ENCODE measurements around the gene DAPK2. TPM values are rescaled to one million over a fixed set of nuclear protein-coding genes. Genes with fewer than 3 reads are reported as not detected.

DAPK2 gene
- total RNA-seq, 1 donor from 2014 or later, result 9.0 TPM

- no peak for DNase-seq (ENCODE audit: low spot score)
These were observed 150.5 kb downstream of the DAPK2 start for GRCh38 chr15:63895787-63896218.

DNA sequence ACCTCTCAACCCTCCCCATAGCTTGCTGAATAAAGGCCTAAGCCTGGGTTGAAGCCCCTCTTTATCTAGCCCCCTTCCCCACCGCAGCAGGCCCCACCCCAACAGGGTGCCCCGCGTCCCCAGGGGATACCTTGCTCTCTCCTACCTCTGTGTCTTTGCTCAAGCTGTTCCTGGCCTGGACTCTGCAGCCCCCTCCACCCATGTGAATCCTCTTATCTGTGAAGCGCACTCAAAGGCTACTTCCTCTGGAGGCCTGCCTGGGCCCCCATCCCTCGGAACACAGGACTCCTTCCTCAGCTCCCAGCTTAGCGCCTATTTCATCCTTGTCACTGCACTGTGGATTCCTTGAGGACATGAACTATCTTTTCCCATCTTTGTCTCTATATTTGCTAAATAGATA, 151.1 kb downstream of the DAPK2 start:
- DNase-seq (ENCODE audit: low spot score), result no peak

DNA sequence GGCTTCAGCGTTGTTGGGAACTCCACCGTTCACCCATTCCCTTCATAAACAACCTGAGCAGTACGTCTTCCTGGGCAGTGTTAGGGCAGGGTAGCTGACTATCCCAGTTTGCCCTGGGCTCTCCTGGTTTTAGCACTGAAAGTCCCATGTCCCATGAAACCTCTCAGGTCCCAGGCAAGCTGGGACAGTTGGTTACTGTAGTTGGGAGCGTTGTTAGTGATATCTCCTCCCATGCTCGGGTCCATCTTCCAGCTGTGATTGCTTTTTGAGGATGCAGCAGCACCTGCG, 151.7 kb downstream of the DAPK2 start:
- no peak for DNase-seq (ENCODE audit: low spot score)

- no peak for DNase-seq (ENCODE audit: low spot score)
These were observed 152.2 kb downstream of the DAPK2 start for GRCh38 chr15:63893866-63894661.

DNA sequence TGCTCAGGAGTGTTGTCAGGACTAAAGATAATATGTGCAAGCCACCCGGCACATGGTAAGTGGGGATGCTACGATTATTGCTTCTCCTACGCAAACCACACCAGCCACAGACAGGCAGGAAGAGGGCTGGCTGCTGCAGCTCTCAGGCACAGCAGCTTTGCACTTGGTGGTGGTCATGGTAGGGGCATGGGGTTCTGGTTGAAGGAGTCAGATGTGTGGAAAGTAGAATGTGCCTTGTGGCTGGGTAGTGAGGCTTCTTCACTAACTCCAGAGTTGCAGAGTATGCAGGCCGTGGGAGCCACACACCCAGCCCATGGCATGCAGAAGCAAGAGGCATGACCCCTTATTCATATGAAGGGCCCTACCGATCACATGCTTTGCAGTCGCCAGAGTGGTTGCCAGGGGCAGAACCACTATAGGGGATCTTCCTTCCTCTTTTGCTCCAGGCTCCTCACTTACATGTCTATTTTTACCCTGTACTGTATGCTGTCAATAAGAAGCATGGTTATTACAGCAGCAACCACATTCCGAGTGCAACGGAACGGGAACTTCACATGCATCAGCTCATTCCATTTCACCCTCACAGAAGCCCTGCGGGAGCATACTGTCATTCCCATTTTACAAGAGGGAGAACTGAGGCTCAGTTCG, 153.4 kb downstream of the DAPK2 start:
- no peak for DNase-seq (ENCODE audit: low spot score)

GRCh38 chr15:63891768-63892133, 154.5 kb downstream of the DAPK2 start:
- DNase-seq (ENCODE audit: low spot score), result no peak

- peak; percentile 74 for DNase-seq (ENCODE audit: low spot score)
These were observed 155.1 kb downstream of the DAPK2 start for GRCh38 chr15:63891079-63891767.

DNA sequence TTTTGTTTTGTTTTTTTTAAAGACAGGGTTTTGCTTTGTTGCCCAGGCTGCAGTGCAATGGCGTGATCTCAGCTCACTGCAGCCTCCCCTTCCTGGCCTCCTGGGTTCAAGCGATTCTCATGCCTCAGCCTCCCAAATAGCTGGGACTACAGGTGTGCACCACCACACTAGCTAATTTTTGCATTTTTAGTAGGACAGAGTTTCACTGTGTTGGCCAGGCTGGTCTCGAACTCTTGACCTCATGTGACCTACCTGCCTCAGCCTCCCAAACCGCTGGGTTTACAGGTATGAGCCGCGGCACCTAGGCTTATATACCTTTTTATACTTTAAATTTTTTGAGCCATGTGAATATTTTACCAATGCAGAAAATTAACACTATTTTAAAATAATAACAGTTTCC, 155.7 kb downstream of the DAPK2 start:
- DNase-seq (ENCODE audit: low spot score), result no peak

GRCh38 chr15:63889831-63890230, 156.5 kb downstream of the DAPK2 start:
- DNase-seq (ENCODE audit: low spot score), result no peak

GRCh38 chr15:63888823-63889222, 157.5 kb downstream of the DAPK2 start:
- no peak for DNase-seq (ENCODE audit: low spot score)

DNA sequence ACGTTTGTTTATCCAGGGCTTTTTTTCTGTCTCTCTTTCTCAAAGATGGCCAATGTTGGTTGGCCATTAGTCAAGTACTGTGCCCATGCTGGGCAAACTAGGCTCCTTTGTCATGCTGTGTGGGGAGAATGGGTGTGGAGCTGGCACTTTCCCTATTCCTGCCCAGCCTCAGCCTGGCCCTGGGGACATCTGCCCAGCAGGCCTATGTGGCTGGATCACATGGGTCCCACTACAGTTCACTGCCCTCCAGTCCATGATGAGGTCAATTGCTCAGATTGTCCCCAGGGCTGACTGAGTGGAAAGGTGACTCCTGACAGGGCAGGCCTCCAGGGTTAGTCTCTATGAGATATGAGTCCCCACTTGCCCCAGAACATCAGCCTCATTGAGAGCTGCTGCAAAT, 158.1 kb downstream of the DAPK2 start:
- DNase-seq (ENCODE audit: low spot score), result no peak

- DNase-seq (ENCODE audit: low spot score), result no peak
These were observed 158.7 kb downstream of the DAPK2 start for GRCh38 chr15:63887630-63888029.

DNA sequence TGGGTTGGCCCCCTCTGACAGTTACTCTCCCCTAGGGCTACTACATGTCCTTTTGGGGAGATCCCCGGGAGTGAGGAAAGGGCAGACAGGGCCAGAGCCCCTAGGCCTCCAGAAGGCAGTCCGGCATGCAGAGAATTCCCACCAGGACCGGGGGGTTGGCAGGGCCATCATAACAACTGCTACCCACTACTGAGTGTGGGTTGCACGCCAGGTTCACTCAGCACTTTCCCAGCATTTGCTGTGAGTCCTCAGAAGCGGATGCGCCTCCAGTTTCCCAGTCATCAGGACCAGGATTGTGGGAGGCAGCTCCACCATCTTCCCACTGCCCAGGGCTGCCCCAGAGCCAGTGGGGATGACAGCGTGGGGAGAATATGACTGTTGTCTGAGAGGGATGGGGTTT, 161.3 kb downstream of the DAPK2 start:
- DNase-seq (ENCODE audit: low spot score), result no peak

DNA sequence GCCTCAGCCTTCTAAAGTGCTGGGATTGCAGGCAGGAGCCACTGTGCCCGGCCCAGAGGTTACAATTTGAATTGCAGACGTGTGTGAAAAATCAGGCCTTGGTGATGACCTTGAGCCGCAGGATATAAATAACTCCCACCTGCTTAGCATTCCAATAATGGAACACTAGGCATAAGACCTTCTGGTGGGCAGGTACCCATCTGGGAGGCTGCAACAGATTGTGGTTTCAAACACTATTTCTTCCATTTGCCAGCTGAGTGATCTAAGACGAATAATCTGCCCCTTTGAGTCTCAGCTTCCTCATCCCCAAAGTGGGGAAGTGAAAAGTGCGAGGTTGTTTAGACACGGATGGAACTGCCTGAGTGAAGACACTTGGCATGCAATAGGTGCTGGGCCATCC, 164.9 kb downstream of the DAPK2 start:
- DNase-seq (ENCODE audit: low spot score), result no peak

- no peak for DNase-seq (ENCODE audit: low spot score)
These were observed 165.5 kb downstream of the DAPK2 start for GRCh38 chr15:63880744-63881143.

GRCh38 chr15:63879995-63880394, 166.3 kb downstream of the DAPK2 start:
- DNase-seq (ENCODE audit: low spot score), result no peak

DNA sequence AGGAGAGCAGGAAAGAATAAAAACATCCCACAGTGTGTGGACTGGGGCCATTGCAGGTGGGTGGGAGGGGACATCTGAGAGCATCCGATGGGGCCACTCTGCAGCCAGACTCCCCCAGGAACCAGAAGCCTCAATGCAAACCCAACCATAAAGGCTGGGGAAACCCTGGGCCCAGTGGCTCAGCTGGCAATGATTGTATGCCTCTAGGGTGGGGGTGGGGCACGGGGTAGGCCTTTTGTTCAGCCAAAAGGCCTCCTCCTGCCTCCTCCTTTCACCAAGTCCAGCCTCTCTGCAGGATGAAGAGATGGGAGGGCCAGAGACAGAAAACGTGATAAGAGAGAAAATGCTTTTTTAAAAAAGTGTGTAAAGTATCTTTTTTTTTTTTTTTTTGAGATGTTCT, 167.1 kb downstream of the DAPK2 start:
- no peak for DNase-seq (ENCODE audit: low spot score)

DNA sequence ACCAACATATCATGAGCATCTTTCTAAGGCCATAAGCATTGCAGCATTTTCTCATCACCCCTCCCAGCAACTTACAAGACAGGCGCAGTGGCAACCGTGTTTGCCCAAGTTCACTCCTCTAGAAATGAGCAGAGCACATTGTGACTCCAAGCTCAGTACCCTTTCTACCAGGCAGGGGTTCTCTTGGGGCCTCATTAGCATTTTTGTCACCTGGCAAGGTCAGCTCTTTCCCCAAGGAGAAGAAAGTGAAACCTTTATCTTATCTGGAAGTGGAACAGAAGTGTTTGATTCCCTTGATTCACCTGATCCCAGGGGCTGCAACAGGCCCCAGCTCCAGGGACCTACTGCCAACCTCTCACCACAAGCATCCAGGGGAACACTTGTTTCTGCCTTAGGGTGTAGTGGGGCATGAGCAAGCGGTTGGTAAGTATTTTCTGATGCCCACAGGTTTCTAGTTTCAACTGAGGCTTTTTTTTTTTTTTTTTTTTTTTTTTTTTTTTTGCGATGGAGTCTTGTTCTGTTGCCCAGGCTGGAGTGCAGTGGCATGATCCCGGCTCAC, 168.5 kb downstream of the DAPK2 start:
- no peak for DNase-seq (ENCODE audit: low spot score)

GRCh38 chr15:63876085-63876662, 170.1 kb downstream of the DAPK2 start:
- no peak for DNase-seq (ENCODE audit: low spot score)

- DNase-seq (ENCODE audit: low spot score), result no peak
These were observed 171.7 kb downstream of the DAPK2 start for GRCh38 chr15:63874616-63875015.

DNA sequence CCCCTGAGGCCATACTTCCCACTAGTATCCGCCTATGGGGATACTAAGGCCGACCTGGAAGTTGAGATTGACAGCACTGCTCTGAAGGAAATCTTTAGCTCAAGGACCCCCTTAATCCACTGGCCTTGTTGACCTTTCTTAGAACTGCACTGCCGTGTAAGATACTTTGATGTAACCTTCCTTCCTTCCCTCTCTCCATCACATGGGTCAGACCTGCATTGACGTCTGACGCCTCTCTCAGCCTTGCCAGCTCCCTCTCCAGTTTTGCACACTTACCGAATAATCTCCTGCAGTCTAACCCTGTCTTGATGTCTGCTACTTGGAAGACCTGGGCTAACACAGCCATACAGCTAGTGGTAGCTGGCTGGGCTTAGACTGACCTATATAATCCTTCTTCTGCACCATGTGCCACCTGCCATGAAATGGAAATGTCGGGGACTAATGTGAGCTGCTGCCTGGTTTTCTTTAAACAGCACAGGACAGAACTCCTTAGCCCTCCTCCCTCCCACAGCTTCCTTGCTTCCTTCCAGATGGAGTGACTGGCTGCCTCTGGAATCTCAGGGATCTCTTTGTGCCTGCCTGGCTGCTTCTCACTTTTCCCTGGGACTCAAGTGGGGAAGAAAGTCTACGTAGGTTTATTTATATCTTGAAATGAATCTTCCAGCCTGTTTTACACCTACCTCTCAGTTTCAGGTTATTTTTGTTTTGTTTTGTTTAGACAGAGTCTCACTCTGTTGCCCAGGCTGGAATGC, 173.3 kb downstream of the DAPK2 start:
- DNase-seq (ENCODE audit: low spot score), result no peak
